ENCODE data around the gene MRPS25. TPM values are rescaled to one million over a fixed set of nuclear protein-coding genes. Genes with fewer than 3 reads are reported as not detected.

Gene MRPS25
- total and polyA plus RNA-seq, 9 of the 15 experiments (the other 6 are each of a cell fraction or from before 2014, with no cell fraction given), result 34.3 to 129 (median 78.2) TPM

- peak; percentile 62 for TF ChIP-seq ZBTB5 (IDR thresholded peaks at IDR 0.05)
- peak in 1 of 2 experiments; percentile 70; a peak in 1 of 4 replicates for TF ChIP-seq NONO (IDR thresholded peaks at IDR 0.05; ENCODE audit: low read depth in 2 of 2, low read length in 1 of 2)
- TF ChIP-seq SMAD1 (IDR thresholded peaks at IDR 0.05; ENCODE audit: low read depth, low read length, partially characterized antibody), result peak; percentile 49
- peak; percentile 75 for TF ChIP-seq PBX2 (CRISPR knock-in tag; IDR thresholded peaks at IDR 0.05; ENCODE audit: low read depth)
- TF ChIP-seq PBX2 (tag; conservative IDR thresholded peaks at IDR 0.05; ENCODE audit: low read depth), result peak; percentile 91
- TF ChIP-seq ARID1B (IDR thresholded peaks at IDR 0.05), result peak; percentile 69
- peak; percentile 93 for TF ChIP-seq ELF4 (CRISPR knock-in tag; IDR thresholded peaks at IDR 0.05)
- peak; percentile 56 for TF ChIP-seq BRD9 (IDR thresholded peaks at IDR 0.05; ENCODE audit: low read depth, partially characterized antibody)
- TF ChIP-seq CHAMP1 (IDR thresholded peaks at IDR 0.05), result peak; percentile 32; the same call in 1 of the 2 replicates
- peak; percentile 52 to 62; a peak in 3 of 4 replicates for TF ChIP-seq SIX5 (IDR thresholded peaks at IDR 0.05; ENCODE audit: borderline replicate concordance in 1 of 2, insufficient read depth in 1 of 2, low read depth in 1 of 2, low read length in 2 of 2)
- TF ChIP-seq KLF6 (CRISPR knock-in tag; IDR thresholded peaks at IDR 0.05; ENCODE audit: borderline replicate concordance), result peak; percentile 35; the same call in 1 of the 2 replicates
- peak; percentile 91 for TF ChIP-seq MYC (IDR thresholded peaks at IDR 0.05; ENCODE audit: low read depth, low read length)
- TF ChIP-seq MYC (CRISPR knock-in tag; IDR thresholded peaks at IDR 0.05; ENCODE audit: borderline replicate concordance, low read depth), result peak; percentile 59; the same call in 1 of the 2 replicates
- TF ChIP-seq BMI1 (IDR thresholded peaks at IDR 0.05; ENCODE audit: low read length), result no peak
- peak; percentile 95 for TF ChIP-seq ZNF232 (CRISPR knock-in tag; IDR thresholded peaks at IDR 0.05)
- peak; percentile 89 for TF ChIP-seq FIP1L1 (IDR thresholded peaks at IDR 0.05; ENCODE audit: low read depth, low read length, poor library complexity, severe bottlenecking)
- peak; percentile 37 for TF ChIP-seq SETDB1 (IDR thresholded peaks at IDR 0.05; ENCODE audit: low read length)
- peak; percentile 98 for TF ChIP-seq GABPB1 (CRISPR knock-in tag; IDR thresholded peaks at IDR 0.05)
- peak; percentile 98 for TF ChIP-seq PHF20 (IDR thresholded peaks at IDR 0.05; ENCODE audit: partially characterized antibody)
- TF ChIP-seq MAFF (IDR thresholded peaks at IDR 0.05; ENCODE audit: low read length), result no peak
- peak; percentile 76 for TF ChIP-seq EP300 (IDR thresholded peaks at IDR 0.05; ENCODE audit: low read length)
Observed at GRCh38 chr3:15098503-15099363, 33.6 kb upstream of the MRPS25 start, which contains the start of gene RBSN (continued).

All from K562 (cell line).